Neural cell (in vitro differentiated cells): ENCODE results near the gene SLC9B2.

Experiments
- CTCF ChIP-seq: fragments of 450-650 bp; IDR thresholded peaks from 2 replicates; pipeline ENCODE4 v1.5.1; 2014; ENCODE audit warnings: antibody characterized with exemption, mild to moderate bottlenecking, moderate library complexity; ENCODE audit not compliant: poor library complexity, severe bottlenecking
- EP300 ChIP-seq: fragments of 450-650 bp; conservative IDR thresholded peaks from 2 replicates; pipeline ENCODE4 v1.6.1; 2014; ENCODE audit warnings: antibody characterized with exemption, mild to moderate bottlenecking, moderate library complexity; ENCODE audit not compliant: poor library complexity, severe bottlenecking
- EZH2 ChIP-seq: fragments of 200-600, 300-800 bp; shearing (Covaris generic), sonication (generic); IDR thresholded peaks from 2 replicates; pipeline ENCODE4 v1.6.1; 2014; ENCODE audit warnings: antibody characterized with exemption, low read length, borderline replicate concordance, mild to moderate bottlenecking; ENCODE audit not compliant: insufficient read depth, poor library complexity, severe bottlenecking
- MXI1 ChIP-seq: fragments of 450-650 bp; conservative IDR thresholded peaks from 2 replicates; pipeline ENCODE4 v1.6.1; 2014; ENCODE audit warnings: antibody characterized with exemption, mild to moderate bottlenecking; ENCODE audit not compliant: poor library complexity, severe bottlenecking
- POLR2AphosphoS5 ChIP-seq: IDR thresholded peaks from 2 replicates; pipeline ENCODE4 v1.6.1; 2012
- REST ChIP-seq: IDR thresholded peaks from 2 replicates; pipeline ENCODE4 v1.6.1; 2012; ENCODE audit warnings: borderline replicate concordance
- SMC3 ChIP-seq: fragments of 450-650 bp; conservative IDR thresholded peaks from 2 replicates; pipeline ENCODE4 v1.6.1; 2014; ENCODE audit warnings: antibody characterized with exemption, mild to moderate bottlenecking, moderate library complexity; ENCODE audit not compliant: poor library complexity

GRCh38 chr4:103086551-103086950, 10.0 kb upstream of the SLC9B2 start:
- TF ChIP-seq CTCF: no peak
- no peak for TF ChIP-seq SMC3
- TF ChIP-seq REST: no peak
- TF ChIP-seq POLR2AphosphoS5: no peak
- TF ChIP-seq EP300: no peak
- TF ChIP-seq MXI1: no peak
- no peak for TF ChIP-seq EZH2
